Fibroblast of skin of back (primary cell): ENCODE measurements around the gene GPER1.
"Not testable (repeated sequence)": the region's sequence is repeated elsewhere in the genome, so short reads cannot be mapped to it uniquely, and the experiment has no call there.

ENCODE experiments used
- DNase-seq: peaks from one replicate; pipeline ENCODE4 v3.0.0-alpha.2; 2013

The GPER1 gene

DNA sequence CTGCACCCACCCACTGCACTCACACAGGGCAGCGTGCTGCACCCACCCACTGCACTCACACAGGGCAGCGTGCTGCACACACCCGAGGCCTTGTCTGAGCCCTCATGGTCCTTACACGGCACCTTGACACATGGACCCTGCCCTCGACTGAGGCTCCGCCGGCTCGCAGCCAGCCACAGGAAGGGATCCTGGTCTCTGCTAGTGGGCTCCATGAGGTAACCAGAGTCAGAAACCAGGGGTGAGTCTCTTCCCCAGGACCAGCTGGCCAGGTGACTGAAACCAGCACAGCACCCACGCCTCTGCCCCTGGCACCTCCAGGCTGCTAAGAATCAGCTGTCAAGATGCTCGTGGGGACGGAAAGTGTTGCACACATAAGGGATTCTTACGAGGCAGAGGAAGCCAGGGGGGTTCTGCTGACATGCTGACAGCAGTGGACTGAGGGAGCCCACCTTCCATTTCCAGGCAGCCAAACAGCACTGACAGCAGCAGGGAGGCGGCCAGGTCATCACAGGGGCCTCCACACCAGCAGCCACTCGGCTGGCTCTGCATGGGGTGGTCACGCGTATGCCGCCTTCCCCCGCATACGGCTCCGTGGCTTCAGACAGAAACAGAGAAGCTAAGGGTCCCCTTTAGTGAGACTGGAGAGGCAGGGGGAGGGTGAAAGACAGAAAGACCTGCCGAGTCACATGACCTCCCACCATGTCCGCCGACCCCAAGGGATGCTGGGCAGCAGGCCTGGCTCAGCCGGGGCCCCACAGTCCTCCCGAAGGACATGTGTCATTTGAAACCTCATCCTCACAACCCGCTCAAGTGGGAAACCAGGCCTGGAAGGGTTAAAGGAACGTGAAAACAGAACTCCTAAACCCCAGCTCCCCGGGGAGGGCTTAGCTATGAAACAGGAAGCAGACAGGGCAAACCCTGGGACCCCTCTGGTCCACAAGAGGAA lies 34.2 kb downstream of the GPER1 start:
- no peak for DNase-seq

DNA sequence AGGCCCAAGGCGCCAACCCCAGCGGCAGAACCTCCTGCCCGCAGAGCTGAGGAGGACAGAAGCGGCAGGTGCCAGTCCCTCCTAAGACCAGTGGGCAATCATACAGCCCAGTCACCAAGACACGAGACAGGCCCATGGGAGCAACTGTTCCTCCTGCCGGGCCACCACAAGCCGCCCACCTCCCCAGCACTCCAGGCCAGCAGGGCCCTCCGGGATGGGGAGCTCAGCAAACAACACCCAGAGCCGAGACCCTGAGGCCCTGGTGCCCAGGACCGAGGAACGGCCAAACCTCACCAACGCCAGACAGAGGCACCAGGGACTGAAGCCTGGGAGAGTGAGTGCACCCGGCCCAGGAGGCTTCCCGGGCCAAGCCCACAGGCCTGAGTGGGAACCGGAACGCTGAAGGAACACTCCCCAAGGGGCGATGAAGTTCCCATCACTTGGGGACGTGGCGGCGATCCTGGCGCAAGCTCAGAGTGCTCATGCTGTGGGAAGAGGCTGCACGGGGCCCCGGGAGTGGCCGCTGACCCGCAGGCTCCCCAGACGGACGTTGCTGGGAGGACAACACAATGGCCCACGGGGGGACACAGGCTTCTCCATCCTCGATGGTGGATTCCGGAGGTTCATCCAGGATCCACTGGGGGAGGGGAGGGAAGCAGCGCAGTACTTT lies 35.1 kb downstream of the GPER1 start:
- DNase-seq: no peak

DNA sequence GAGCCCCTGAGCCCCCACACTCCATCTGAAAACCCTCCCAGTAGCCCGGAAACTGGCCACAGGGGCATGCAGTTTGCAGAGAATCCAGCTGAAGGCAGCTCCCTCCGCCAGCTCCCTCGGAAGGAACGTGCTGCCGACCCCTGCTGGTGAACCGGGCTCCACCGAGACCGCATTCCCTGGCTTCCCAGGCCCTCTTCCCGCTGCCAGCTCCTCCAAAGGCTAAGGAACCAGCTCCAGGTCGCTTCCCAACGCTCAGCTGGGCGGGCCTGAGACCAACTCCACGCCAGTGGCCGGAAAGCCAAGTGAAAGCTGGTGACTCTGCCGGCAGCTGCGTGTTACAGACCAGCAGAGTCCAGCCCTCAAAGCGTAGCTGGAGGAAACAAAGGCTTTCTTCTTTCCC lies 35.8 kb downstream of the GPER1 start:
- DNase-seq: peak; percentile 68

DNA sequence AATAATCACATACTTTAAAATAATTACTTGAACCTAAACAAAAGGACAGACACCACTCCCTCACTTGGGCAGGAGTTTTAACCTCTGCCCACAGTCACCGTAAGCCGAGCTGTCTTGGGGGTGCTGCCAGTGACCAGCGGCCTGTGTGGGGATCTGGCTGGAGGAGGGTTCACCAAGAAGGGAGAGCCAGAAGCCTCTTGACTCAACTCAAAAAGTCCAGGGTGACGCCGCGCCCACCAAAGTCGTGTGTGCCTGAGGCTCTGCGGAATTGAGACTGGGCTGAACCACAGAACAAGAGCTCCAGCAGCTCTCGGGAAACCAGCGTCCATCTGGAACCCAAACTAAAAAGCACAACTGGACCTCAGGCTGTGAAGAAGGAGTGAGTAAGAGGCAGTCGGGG lies 36.3 kb downstream of the GPER1 start:
- no peak for DNase-seq

DNA sequence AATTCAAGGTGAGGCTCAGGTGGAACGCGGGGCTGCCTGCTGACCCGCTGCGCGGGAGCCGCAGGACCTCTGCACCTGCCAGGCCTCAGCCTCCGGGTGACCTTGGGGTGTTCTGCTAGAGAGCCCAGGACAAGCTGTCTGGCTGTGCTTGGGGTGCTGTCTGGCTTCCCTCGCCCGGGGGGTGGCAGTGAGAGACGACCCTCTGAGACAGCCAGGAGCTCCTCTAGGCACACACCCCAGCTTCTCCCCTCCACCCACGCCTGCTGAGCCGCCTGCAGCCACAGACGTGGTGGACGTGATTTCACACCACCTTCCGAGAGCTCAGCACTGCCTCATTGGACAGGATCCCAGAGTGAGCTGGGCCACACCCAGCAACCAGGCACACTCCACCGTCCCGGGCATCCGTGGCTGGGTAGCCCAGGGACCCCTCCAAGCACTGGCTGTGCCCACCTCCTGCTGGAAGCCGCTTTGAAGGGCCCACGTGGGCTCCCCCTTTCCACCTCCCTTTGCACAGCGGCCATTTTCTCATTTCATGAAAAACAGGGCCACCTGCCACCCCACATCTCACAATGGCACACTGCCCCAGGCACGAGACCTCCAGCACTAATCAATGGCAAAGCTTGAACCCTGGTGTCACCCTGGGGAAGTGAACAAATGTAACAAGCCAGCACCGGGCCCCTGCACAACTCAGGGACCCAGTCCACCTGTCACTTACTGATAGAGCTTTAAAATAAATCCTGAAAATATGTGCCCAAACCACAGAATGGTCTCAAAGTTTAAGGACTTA lies 37.1 kb downstream of the GPER1 start:
- no peak for DNase-seq

DNA sequence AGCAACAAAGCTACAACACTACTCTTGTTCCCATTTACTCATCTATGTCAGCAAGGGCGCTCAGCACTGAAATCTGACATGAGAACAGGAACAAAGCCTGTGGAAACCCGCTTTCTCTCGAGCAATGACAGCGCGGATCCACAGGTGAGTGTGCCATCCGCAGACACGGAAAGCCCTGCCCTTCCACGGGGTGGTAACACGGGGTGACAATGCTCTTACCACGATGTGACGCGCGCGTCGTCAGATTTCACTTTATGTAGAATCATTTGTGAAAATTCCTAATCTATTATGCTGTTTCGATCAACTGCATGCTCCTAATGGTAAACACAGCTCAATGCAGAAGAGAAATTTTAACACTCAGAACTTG lies 37.7 kb downstream of the GPER1 start:
- no peak for DNase-seq

DNA sequence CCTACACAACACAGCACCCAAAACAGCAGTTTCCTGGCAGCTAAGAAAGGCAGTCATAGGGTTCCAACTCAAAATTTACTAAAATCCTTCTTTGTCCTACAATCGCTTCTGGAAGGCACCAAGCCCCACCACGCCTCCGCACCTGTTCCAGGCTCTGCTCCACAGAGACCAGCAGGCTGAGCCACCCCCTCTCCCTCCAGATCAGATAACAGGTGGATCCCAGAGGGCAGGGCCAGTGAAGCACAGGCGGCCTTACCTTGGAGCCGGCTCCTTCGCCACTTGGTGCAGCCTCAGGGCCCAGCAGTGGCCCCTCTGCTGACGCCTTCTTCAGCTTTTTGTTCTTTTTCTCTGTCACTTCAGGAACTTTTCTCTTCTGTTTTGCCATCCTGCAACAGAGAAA lies 39.1 kb downstream of the GPER1 start:
- no peak for DNase-seq

DNA sequence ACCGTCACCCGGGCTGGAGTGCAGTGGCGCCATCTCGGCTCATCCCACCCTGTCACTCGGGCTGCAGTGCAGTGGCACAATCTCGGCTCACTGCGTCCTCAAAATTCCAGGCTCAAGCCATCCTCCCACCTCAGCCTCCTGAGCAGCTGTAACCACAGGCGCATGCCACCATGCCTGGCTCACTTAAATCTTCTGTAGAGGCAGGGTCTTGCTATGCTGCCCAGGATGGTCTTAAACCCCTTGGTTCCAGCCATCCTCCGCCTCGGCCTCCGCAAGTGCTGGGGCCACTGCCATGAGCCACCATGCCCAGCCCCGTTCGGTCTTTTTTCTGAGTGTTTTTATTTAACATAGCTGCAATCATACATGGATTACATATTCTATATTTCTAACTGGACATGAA lies 41.5 kb downstream of the GPER1 start:
- DNase-seq: no peak

DNA sequence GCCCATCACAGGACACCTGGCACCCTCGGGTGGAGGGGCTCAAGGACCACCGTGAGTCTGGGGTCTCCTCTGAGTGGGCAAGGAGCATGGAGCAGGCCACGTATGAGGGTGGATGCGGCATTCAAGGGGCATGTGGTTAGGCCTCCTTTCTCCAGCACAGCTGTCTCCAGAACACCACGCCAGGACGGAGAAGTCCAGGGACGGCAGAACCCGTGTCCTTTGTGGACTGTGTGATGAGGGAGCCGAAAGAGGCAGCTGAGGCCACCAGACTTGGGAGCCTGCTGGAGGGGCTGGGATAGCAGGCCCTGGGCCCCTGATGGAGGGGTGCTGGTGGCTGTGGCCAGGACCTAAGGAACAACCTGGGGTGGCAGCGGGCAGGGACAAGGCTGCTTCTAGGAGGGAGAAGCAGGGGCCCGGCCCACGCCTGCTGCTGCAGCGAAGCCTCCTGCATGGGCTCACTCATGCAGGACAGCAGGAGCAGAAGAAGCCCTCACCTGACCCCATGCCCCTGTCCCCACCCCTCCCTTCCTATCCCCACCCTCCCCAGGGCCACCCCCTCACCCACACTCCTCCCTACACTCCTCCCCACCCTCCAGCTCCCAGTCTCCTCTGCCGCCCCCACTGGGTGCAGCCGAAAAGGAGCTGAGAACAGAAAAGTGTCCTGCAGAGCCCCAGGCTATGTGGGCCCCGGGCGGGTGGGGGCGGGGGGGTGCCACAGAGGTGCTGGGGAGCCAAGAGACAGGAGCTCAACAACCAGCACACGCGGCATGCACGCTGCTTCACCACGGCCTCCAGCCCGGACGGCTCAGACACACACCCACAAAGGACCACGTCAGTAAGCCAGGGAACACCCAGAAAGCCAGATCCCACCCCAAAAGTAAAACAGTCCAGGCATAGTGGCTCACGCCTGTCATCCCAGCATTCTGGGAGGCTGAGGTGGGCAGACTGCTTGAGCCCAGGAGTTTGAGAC lies 42.4 kb downstream of the GPER1 start:
- DNase-seq: no peak

DNA sequence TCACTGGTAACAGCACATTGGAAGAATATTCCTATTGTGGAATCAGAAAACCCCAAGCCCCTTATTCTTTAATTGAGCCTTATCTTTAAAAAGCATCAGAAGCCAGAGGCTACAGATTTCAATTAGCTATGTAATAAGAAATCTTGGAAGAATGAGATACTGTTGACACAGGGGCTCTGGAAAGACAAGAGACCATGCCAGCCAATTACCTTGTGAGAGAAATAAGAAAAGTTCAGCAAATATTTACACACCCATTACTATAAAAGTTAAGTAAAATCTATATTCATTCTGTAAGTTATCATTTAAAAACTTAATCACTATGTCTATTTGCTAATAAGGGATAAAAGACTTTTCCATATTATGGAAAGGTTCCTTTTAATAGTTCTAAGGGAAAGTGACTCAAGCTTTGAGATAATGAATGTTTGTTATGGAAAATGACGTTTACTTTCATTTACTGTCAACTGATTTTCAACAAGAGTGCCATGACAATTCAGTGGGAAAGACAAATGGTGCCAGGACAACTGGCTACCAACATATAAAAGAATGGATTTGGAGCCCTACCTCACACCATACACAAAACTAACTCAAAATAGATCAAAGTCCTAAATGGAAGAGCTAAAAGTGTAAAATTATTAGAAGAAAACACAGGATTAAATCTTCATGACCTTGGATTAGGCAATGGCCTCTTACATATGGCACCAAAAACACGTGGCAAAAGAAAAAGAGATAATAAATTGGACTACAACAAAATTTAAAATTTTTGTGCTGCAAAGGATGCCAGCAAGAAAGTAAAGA lies 43.8 kb downstream of the GPER1 start:
- DNase-seq: no peak

DNA sequence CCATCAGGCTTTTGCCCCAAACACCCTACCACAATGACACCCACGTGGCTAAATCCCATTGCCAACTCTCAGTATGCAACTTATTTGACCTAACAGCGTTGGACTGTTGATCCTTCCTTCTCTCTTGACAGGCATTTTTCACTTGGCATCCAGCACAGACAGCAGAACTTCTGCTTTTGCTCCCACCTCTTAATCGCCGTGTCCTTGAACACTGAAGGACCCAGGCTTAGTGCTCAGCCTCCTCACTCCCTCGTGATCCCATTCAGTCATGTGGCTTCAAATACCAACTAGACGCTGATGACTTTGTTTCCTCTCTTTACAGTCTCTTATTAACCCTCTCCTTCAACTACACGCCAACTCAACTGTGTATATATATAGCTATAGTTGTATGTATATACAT lies 47.0 kb downstream of the GPER1 start:
- no peak for DNase-seq

DNA sequence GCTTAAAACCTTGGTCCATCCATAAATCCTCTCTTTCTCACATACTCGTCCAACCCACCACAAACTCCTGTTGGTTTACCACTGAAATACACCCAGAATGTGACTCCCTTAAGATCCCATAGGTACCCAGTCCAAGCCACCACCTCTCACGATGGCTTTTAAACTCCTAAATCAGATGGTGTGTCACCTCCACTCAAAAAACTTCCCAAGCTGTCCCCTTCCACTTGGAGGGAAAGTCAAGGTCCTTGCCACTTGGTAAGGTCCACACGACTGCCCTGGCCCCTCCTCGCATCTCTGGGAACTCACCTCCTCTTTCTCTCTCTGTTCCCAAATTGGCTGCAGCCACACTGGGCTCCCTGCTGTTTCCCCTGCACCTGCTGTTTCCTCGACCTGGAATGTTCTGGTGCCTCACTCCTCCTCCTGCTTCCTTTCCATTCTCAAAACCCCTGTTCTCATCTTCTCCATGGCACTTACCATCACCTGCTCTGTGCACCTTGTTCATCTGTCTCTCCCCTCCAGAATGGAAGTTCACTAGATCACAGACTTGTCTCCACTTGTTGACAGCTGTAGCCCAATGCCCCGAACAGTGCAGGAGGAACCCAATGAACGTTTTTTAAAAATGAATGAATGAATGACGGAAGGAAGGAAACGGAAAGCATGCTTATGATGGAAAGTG lies 49.1 kb downstream of the GPER1 start:
- no peak for DNase-seq

DNA sequence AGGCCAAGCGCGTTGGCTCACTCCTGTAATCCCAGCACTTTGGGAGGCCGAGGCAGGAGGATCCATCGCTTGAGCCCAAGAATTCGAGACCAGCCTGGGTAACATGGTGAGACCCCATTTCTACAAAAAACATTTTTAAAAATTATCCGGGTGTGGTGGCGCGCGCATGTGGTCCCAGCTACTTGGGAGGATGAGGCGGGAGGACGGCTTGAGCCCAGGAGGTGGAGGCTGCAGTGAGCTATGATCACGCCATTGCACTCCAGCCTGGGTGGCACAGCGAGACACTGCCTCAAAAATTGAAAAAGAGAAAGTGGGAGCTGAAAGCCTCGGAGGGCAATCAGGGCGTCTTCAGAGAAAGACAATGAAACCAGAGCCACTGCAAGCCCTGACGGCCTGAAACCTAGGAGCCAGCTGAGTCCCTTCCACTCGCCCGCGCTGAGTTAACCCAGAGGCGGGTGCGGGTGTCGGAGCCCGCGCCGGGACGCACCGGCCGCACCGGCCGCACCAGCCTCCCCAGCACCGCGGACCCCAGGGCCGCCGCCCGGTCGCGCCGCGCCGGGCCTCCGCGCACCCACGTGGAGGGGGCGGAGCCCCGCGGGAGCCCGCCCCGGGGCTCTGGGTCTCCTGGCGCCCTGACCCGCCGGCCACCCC lies 49.7 kb downstream of the GPER1 start:
- DNase-seq: no peak

DNA sequence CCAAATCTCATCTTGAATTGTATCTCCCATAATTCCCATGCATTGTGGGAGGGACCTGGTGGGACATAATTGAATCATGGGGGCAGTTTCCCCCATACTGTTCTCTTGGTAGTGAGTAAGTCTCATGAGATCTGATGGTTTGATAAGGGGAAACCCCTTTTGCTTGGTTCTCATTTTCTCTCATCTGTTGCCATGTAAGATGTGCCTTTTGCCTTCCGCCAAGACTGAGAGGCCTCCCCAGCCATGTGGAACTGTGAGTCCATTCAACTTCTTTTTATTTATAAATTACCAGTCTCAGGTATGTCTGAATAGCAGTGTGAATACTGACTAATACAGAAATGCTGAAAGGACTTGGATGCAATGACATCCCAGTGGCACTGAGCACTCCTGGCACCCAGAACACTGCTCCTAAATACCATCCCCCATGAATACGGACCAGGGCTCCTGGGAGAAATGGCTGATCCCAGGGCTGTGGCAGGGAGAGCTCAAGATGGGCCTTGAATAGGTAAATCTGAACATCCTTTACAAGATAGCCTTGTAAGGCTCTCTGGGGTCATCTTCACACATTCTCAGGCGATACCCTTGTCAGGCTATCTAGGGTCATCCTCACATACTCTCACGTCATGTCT lies 52.7 kb downstream of the GPER1 start:
- DNase-seq: no peak

DNA sequence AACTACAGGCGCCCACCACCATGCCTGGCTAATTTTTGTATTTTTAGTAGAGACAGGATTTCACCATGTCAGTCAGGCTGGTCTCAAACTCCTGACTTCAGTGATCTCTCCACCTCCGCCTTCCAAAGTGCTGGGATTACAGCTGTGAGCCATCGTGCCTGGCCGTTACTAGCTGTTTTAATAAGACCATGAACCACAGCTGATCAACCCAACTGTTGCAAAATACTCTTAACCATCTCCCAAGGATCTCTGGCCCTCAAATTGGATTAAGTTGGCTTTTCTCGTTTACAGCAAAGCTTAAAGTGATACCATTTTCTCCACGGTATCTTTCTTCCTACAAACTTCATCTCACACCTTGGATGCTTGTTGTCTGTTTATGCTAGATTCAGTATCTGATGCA lies 53.7 kb downstream of the GPER1 start:
- no peak for DNase-seq

DNA sequence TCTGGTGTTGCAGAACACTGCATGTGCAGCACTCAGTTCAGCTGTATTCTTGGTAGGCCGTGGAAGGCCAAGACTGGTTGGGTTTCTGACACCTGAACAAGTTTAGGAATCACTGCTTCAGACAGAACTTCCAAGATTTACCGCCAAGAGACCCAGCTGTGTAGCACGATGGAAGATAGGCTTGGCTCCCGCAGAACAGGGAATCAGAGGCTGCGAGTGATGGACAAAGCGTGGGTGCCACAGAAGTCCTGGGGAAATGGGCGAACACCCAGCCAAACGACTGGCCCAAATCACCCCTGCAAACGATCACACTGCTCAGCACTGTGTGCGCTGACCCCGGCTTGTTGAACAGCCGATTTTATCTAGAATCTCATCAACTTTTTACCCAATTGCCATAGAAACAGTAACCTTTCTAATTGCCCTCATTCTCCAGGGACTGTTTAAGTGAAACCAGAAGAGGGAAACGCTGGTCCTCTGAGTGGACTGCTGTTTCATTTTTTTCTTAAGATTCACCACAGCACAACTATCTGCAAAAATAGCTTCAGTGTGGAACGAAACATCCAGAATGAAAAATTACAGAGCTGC lies 54.2 kb downstream of the GPER1 start:
- no peak for DNase-seq

DNA sequence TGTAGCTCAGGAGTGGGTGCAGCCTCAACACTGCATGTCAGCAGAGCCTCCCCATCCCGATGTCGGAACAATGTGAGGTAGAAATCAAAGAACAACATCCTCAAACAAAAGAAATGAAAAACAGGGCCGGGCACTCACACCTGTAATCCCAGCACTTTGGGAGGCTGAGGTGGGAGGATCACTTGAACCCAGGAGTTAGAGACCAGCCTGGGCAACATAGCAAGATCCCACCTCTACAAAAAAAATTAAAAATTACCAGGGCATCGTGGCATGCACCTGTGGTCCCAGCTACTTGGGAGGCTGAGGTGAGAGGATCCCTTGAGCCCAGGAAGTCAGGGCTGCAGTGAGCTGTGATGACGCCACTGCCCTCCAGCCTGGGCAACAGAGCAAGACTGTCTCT lies 55.1 kb downstream of the GPER1 start:
- DNase-seq: not testable (repeated sequence)
